Upper lobe of right lung (tissue), 1 donor: ENCODE results near the gene GRIP1. TPM values are rescaled to one million over a fixed set of nuclear protein-coding genes. Genes with fewer than 3 reads are reported as not detected.
A peak's percentile ranks its signal among the peaks of the same experiment; 100 is the strongest.

Experiments used
- ATAC-seq: fragments of 200-7000 bp; cut with Tn5 transposase; one replicate; pipeline ENCODE4 v1.9.1; 2020; ENCODE audit warnings: mild to moderate bottlenecking, moderate library complexity
- DNase-seq: peaks from one replicate; pipeline ENCODE4 v3.0.0-alpha.2; 2020
- H3K27ac ChIP-seq: fragments of 200-600 bp; one replicate; pipeline ENCODE4 v1.8.0; 2022
- H3K27me3 ChIP-seq: fragments of 200-600 bp; one replicate; pipeline ENCODE4 v1.8.0; 2022; ENCODE audit warnings: mild to moderate bottlenecking
- H3K36me3 ChIP-seq: fragments of 200-600 bp; one replicate; pipeline ENCODE4 v1.8.0; 2022
- H3K4me1 ChIP-seq: fragments of 200-600 bp; one replicate; pipeline ENCODE4 v1.8.0; 2022
- H3K4me3 ChIP-seq: fragments of 200-600 bp; one replicate; pipeline ENCODE4 v1.8.0; 2022; ENCODE audit warnings: mild to moderate bottlenecking
- H3K9me3 ChIP-seq: fragments of 200-600 bp; one replicate; pipeline ENCODE4 v1.8.0; 2022
- intact Hi-C: fragments of 100-400 bp; cut with DNase I; formaldehyde crosslinking; loops from one replicate; pipeline ENCODE4 v1.11.0; 2022
- long read RNA-seq: library from polyadenylated mRNA; unstranded; transcript quantifications from one replicate; pipeline ENCODE4 v2.0.0, GENCODE V29; 2021
- total RNA-seq: library from RNA; stranded (reverse); fragmentation: NEBNext Ultra II Directional; extraction: Animal tissue kit (Norgen Biotek cat#: 25700); gene quantifications from one replicate; pipeline ENCODE4 v1.2.1, GENCODE V29; 2021
- TF ChIP-seq, protein P1 (sequence below): fragments of 200-600 bp; IDR thresholded peaks from one replicate; pipeline ENCODE4 v1.8.0; 2022; ENCODE audit warnings: antibody characterized with exemption
- donor health status: DM: no; HTN: yes; CAD: no; lungs with severe emphysema.

Gene GRIP1, protein sequence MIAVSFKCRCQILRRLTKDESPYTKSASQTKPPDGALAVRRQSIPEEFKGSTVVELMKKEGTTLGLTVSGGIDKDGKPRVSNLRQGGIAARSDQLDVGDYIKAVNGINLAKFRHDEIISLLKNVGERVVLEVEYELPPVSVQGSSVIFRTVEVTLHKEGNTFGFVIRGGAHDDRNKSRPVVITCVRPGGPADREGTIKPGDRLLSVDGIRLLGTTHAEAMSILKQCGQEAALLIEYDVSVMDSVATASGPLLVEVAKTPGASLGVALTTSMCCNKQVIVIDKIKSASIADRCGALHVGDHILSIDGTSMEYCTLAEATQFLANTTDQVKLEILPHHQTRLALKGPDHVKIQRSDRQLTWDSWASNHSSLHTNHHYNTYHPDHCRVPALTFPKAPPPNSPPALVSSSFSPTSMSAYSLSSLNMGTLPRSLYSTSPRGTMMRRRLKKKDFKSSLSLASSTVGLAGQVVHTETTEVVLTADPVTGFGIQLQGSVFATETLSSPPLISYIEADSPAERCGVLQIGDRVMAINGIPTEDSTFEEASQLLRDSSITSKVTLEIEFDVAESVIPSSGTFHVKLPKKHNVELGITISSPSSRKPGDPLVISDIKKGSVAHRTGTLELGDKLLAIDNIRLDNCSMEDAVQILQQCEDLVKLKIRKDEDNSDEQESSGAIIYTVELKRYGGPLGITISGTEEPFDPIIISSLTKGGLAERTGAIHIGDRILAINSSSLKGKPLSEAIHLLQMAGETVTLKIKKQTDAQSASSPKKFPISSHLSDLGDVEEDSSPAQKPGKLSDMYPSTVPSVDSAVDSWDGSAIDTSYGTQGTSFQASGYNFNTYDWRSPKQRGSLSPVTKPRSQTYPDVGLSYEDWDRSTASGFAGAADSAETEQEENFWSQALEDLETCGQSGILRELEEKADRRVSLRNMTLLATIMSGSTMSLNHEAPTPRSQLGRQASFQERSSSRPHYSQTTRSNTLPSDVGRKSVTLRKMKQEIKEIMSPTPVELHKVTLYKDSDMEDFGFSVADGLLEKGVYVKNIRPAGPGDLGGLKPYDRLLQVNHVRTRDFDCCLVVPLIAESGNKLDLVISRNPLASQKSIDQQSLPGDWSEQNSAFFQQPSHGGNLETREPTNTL
- 5.2 TPM for total RNA-seq
- long read RNA-seq, partial matches to known transcripts = 0 of 8 reads
- long read RNA-seq, other reads (novel, unspliced or antisense) = 8 of 8 reads

DNA sequence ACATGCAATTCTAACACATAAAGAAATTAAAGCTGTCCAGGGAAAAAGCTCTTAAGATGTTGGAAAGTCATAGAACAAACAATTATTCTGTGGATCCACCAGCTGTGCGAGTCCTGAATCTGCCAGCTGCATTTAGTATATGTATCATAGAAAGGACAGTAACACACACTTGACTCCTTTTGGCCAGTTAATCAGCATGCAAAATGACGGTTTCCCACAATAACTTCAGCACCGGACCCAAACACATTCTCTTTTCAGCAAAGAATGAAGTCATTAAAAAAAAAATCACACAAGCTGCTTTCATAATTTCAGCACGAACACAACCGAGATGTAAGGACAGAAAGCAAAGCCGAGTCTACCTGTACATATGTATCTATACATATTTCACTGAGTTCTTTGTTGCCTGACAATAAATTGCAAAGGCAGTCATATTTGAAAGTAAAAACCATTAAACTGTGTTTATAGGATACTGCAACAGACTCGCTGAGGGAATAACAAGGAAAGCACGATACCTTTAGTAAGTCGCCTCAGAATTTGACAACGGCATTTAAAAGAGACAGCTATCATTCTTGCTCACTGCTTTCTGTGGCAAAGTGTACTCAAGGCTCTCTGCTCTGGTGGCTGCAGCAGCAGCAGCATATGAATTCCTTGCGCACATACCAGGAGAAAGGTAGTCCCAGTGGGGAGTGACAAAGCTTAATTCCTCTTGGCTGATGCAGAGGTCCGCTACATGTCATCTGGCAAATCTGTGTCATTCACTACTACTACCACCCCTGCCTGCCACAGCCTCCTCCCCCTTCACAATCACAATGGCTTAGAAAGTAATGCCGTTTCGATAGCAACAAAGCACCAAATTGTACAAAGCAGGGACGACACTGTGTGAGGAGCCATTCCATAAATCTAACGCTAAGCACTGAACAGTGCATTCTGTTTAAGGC lies at the start of gene GRIP1:
GRIP1 (minus strand) TSS at position 739 of the 938 bp plus-strand sequence; CDS start at position 567, 172 bp downstream.
- TF ChIP-seq, protein P1, sequence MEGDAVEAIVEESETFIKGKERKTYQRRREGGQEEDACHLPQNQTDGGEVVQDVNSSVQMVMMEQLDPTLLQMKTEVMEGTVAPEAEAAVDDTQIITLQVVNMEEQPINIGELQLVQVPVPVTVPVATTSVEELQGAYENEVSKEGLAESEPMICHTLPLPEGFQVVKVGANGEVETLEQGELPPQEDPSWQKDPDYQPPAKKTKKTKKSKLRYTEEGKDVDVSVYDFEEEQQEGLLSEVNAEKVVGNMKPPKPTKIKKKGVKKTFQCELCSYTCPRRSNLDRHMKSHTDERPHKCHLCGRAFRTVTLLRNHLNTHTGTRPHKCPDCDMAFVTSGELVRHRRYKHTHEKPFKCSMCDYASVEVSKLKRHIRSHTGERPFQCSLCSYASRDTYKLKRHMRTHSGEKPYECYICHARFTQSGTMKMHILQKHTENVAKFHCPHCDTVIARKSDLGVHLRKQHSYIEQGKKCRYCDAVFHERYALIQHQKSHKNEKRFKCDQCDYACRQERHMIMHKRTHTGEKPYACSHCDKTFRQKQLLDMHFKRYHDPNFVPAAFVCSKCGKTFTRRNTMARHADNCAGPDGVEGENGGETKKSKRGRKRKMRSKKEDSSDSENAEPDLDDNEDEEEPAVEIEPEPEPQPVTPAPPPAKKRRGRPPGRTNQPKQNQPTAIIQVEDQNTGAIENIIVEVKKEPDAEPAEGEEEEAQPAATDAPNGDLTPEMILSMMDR = no peak
- H3K27ac ChIP-seq = no peak within 1 kb of the TSS
- no peaks in the 10 kb centered on the region for H3K36me3 ChIP-seq
- peak; percentile 31 for ATAC-seq
- no peaks in the 10 kb centered on the region for H3K27me3 ChIP-seq
- H3K9me3 ChIP-seq = no peaks in the 10 kb centered on the region
- intact Hi-C loops = no loop called here
- DNase-seq = no peak
- H3K4me3 ChIP-seq = no peak within 1 kb of the TSS
- H3K4me1 ChIP-seq = no peaks in the 10 kb centered on the region

DNA sequence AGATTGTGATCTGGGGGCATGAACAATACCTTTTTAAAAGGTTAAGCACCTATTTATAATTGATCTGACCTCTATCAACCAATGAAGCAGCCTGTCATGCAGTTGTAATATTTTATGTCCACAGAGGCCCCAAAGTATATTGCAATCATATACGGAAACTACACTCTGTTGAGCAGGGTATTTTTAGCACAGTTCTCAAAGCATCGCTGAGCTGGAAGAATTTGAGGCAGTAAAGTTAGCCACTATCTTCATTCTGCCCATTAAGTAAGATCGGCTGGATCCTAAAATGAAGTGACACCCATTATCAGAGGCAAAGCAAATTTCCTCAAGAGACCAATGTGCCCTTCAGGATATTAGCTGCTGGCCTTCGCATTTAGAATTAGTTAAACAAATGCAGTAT lies 47.7 kb upstream of the GRIP1 start:
- TF ChIP-seq, protein P1 = no peak
- ATAC-seq (no peak), DNase-seq (no peak)
- Histone ChIP-seq H3K4me1 (no peaks in the 10 kb centered on the region), H3K36me3 (no peaks in the 10 kb centered on the region), H3K9me3 (no peaks in the 10 kb centered on the region), H3K4me3 (no peak overlapping the region), H3K27me3 (no peaks in the 10 kb centered on the region), H3K27ac (no peak overlapping the region)
- intact Hi-C loops = no loop called here

DNA sequence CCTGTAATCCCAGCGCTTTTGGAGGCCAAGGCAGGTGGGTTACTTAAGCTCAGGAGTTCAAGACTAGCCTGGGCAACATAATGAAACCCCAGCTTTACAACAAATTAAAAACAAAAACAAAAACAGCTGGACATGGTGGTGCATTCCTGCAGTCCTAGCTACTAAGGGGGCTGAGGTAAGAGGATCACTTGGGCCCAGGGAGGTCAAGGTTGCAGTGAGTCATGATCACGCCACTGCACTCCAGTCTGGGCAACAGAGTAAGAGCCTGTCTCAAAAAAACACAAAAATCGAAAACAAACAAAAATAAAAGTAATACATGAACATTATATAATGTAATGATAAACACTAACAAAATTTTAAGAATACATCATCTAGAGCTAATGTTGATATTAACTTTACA lies 46.2 kb upstream of the GRIP1 start:
- DNase-seq (no peak), ATAC-seq (no peak)
- Histone ChIP-seq H3K36me3 (no peaks in the 10 kb centered on the region), H3K9me3 (no peaks in the 10 kb centered on the region), H3K27ac (no peak overlapping the region), H3K27me3 (no peaks in the 10 kb centered on the region), H3K4me1 (no peaks in the 10 kb centered on the region), H3K4me3 (no peak overlapping the region)
- TF ChIP-seq, protein P1 = no peak
- intact Hi-C loops = no loop called here

DNA sequence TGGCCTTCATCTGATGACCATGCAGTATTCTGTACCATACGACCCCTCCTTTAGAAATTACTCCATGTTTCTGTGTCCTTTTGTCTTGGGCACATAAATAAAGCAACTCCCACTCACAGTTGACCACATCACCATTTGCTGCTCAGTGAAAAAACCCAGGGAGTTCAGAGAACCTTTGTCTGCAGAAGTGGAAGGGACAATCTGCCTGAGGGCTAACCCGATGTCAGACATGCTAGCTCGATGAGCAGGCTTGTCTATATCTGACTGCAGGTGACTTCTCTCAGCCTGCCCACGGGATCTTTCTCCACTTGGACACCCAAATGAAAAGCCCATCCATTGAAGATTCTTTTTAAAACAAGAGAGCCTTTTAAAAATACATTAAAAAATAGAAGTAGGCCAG lies 45.7 kb upstream of the GRIP1 start:
- H3K4me1 ChIP-seq = no peaks in the 10 kb centered on the region
- H3K9me3 ChIP-seq = no peaks in the 10 kb centered on the region
- H3K27me3 ChIP-seq = no peaks in the 10 kb centered on the region
- H3K27ac ChIP-seq = no peak overlapping the region
- DNase-seq (no peak), ATAC-seq (no peak)
- intact Hi-C loops = no loop called here
- no peak overlapping the region for H3K4me3 ChIP-seq
- TF ChIP-seq, protein P1 = no peak
- no peaks in the 10 kb centered on the region for H3K36me3 ChIP-seq

DNA sequence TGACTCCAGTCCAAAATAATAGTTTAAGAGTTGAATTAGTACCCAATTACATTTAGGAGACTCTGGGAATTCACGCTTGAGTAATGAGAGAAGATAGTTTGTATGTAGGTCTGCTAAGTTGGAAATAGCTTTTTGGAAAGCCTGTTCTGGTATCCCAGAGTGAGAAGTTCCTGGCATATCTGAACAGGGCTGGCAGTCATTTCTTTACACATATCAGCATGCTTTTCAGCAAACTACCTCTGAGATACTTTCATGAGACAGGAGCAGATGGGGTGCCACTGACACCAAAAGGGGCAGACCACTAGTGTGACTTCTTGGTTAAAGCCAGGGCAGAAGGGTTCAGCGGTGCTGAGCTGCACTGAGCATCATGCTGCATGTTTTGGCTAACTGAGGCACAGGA lies 45.1 kb upstream of the GRIP1 start:
- Histone ChIP-seq H3K4me1 (no peaks in the 10 kb centered on the region), H3K27me3 (no peaks in the 10 kb centered on the region), H3K4me3 (no peak overlapping the region), H3K9me3 (no peaks in the 10 kb centered on the region), H3K27ac (no peak overlapping the region), H3K36me3 (no peaks in the 10 kb centered on the region)
- TF ChIP-seq, protein P1 = no peak
- ATAC-seq (no peak), DNase-seq (no peak)
- intact Hi-C loops = no loop called here
